Stimulated activated CD8-positive, alpha-beta memory T cell treated with anti-CD3 and anti-CD28 coated beads, Interleukin-12 subunit alpha, Interleukin-12 subunit beta, amount 100 ng/mL, for 1 hour (primary cell): ENCODE results near the gene ZNF689.
A peak's percentile ranks its signal among the peaks of the same experiment; 100 is the strongest.

ENCODE experiments used
- DNase-seq: peaks from one replicate; pipeline ENCODE4 v3.0.0-alpha.2; 2020; ENCODE audit warnings: low read depth

Gene ZNF689

DNA sequence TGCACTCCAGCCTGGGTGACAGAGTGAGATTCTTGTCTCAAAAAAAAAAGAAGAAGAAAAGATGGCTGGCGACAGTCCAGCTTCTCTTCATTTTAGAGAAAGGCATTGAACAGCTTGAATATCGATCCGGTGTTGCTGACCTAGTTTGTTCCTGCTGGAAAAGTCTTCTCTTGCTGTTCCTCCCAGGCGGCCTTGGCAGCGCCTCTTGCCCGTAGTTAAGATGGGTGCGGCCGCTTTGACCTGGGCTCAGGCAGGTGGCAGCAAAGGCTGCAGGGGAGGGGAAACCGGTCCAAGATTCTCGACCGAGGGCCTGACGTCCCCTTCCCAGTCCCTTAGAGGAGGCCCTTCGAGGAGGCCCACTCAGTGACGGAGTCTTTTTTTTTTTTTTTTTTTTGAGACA lies 48.2 kb downstream of the ZNF689 start:
- no peak for DNase-seq

DNA sequence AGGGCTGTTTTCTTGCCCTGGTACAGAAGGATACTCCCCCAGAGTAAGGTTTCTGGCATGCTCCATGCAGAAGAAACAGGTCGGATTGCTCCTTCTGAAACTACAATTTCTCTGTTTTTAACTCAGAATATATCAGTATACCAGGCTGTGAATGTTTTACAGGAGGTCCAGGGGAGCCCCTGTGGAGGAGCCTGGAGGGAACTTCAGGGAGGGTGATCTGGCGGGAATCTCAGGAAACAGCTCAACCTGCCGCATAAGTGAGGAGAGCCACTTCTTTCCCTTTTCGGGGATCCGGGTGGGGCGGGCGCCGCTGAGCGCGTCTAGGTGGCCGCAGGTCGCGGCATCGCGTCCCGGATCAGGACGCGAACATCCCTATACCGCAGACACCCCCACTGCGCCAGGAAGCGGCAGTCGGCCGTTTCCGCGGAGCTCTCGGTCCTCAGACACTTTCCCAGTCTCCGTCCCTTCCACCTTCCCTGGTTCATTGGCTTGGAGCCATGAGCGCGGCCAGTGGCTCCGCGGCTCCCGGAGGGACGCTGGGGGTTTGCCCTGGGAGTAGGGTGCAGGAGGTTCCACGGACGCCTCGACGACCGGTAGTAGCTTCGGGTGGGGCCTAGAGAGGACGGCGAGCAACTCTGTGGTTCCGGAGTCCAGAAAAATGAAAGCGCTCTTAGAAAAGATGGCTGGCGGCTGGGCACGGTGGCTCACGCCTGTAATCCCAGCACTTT lies 48.9 kb downstream of the ZNF689 start:
- no peak for DNase-seq

DNA sequence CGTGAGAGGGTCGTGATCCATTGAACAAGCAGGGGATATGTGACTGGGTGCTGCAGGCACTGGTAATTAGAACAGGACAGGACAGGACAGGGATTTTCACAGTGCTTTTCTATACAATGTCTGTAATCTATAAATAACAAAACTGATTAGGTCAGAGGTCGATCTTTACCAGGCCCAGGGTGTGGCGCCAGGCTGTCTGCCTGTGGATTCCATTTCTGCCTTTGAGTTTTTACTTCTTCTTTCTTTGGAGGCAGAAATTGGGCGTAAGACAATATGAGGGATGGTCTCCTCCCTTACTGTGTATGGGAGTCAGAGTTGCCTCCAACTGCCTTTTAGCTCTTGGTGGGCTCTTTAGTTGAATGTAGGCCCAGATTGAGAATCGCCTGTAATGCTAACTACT lies 50.5 kb downstream of the ZNF689 start:
- DNase-seq: no peak

DNA sequence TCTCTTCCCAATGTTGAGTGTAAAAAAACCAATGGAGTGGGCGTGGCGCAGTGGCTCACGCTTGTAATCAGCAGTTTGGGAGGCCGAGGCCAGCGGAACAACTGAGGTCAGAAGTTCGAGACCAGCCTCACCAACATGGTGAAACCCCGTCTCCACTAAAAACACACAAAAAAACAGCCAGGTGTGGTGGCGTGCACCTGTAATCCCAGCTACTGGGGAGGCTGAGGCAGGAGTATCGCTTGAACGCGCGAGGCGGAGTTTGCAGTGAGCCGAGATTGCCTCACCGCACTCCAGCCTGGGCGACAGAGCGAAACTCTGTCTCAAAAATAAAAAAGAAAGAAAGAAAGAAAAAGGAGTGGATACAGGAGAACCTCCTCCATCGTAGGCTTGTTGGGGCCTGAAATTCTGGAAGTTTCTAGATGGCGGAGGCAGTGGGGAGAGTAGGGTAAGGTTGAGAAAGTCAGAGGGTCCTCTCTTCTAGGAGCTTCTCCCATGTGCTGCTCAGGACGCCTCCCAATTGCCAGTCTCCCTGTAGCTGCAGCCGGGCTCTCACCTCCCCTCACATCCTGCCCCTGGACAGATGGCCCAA lies 51.3 kb downstream of the ZNF689 start:
- no peak for DNase-seq

DNA sequence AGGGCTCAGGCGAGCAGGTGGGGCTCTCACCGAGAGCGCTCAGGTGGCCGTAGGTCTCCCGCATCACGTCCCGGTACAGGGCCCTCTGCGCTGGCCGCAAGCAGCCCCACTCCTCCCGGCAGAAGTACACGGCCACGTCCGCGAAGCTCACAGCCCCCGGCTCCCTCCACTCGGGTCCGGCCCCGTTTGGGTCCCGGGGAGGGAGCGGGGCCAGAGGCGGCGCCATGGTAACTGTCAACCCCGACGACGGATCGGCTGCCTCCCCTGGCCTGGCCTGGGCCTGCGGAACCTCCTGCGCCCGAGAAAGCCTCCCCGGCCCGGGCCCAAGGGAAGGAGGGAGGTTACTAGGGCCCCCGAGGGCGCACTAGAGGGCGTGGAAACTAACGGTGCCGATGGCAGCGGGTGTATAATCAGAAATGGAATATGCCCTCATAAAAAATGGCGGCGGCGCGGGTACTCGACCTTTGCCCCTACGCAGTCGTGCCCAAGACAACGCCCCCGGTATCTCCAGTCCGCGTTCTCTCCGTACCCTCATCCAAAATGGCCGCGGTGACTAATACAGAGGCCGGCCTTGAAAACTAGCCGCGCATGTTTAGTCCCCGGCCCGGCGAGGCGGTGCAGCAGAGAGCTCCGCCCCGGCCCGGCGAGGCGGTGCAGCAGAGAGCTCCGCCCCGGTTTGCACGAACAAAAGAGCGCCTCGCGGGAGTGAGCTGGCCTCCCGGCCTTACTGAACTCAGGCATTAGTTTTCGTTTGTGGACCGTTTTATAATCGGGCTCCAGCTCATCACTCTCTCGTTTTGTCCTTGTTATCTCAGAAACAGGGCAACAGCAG lies 52.0 kb downstream of the ZNF689 start, which contains the start of gene ZNF764:
ZNF764 (minus strand) TSS at position 418 of the 832 bp plus-strand sequence; CDS start at position 226, 192 bp downstream.
- DNase-seq: peak; percentile 95

DNA sequence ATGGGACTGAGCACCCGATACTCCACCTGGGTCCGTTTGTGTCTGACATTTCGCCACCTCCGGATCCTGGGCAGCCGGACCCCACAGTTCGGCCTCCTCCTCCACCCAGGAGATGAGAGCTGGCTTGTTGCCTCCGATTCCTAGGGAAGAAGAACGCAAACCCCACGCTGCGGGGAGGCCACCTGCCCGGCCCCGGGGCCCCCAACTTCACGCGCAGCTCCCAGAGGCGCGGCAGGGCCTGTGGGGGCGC lies 52.6 kb downstream of the ZNF689 start:
- DNase-seq: no peak

DNA sequence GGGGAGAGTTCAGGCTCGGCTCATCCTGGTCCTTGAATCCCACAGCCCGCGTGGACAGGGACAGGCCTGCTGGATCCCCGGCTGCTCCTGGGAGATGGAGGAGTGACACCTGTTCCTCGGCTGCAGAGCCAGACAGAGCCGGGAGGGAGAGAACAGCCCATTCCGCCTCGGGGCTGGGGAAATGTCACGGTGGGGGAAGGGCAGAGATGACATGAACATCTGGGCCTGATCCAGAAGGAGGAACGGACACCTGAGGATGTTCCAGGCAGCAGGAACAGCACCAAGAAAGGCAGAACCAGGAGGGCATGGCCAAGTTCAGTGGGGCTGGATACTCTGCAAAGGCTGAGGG lies 54.1 kb downstream of the ZNF689 start:
- no peak for DNase-seq

DNA sequence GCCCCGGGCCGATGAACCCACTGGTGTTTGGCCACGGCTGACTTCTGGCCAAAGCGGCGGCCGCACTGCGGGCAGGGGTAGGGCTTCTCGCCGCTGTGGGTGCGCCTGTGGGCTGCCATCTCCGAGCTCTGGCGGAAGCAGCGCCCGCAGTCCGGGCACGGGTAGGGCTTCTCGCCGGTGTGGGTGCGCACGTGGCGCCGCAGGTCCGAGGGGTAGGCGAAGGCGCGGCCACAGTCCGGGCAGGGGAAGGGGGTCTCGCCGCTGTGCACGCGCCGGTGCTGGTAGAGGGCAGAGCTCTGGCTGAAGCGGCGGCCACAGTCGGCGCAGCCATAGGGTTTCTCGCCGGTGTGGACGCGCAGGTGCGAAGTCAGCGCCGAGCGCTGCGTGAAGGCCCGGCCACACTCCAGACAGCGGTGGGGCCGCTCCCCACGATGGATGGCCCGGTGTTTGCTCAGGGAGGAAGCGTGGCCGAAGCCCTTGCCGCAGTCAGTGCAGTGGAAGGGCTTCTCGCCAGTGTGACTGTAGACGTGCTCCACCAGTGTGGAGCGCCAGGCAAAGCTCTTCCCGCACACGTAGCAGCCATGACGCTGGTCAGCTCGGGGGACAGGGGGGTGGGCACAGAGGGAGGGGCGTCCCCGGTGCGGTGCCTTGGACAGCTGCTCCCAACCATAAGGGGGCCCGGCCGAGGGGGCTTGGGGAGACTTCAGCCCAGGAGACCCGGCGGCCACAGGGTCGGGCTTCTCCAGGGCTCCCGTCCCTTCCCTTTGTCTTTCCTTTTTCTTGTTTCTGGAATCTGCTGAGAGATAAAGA lies 54.7 kb downstream of the ZNF689 start:
- DNase-seq: no peak

DNA sequence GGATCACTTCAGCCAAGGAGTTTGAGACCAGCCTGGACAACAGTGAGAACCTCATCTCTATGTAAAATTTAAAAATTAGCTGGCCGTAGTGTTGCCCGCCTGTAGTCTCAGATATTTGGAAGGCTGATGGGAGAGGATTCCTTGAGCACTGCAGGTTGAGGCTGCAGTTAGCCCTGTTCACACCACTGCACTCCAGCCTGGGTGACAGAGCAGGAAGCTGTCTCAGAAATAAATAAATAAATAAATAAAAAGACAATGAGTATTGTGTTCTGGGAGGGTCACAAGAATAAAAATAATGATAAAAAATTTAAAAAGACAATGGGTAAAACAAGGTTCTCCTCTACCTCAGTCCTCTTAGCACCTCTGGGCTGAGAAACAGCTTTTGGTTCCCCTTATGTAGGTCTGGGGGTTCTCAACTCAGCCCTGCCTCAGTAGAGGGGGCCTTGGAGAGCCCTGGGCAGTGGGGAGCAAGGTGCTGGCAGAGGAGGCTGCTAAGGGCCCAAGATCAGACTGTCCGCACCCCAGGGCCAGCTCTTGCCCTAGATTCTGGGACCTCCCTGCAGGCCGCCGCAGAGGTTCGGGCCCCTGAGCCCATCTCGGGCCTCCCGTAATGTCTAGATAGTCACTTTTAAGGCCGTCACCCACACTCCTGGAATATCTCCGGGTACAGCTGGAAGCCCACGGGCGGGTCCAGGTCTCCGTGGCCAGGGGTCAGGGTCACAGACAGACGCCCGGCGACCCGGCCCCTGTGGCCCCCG lies 55.5 kb downstream of the ZNF689 start:
- DNase-seq: no peak

DNA sequence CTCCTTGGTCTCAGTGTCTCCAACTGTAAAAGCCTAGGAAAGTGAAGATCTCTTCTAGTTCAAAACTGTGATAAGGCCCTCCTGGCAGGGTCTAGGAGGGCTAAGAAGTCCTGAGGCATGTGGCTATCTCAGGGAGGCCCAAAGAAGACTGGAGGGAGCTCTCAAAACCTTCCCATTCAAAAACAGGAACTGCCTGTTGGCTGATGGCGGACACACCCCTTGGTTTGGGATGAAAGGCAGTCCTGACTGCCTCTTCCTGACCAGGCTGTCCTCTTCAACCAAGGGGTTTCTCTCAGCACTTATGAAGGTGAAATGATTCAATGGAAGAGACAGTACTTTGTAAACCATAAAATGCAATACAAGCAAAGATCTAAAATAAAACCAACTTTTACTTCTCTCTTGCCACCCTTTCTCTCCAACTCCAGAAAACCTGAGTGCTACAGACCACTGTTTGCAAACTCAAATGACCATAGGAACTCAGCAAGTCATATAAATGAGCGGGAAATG lies 56.7 kb downstream of the ZNF689 start:
- no peak for DNase-seq

DNA sequence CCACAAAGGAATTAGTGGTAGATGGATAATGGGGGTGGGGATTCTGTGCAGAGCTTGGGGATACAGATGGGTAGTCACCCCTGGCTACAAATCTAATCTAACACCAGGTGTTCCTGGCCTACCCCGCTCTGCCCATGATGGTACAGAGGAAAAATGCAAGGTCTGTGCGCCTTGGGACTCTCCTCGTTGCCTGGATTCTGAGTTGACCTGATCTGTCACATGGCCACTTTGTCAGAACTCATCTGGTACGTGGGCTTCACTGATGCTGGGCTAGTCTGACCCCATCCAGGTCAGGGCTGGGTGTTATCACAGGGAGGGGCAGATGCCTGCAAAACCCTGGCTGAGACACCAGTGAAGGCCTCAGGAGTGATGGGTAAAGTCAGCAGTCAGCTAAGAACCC lies 57.2 kb downstream of the ZNF689 start:
- no peak for DNase-seq
